ENCODE results near the gene CD82. TPM values are rescaled to one million over a fixed set of nuclear protein-coding genes. Genes with fewer than 3 reads are reported as not detected.

The CD82 gene
- total and polyA plus RNA-seq, 2 of the 8 experiments (the other 6 are each of a cell fraction or from before 2014, with no cell fraction given), result 7.9 to 10.3 TPM

DNA sequence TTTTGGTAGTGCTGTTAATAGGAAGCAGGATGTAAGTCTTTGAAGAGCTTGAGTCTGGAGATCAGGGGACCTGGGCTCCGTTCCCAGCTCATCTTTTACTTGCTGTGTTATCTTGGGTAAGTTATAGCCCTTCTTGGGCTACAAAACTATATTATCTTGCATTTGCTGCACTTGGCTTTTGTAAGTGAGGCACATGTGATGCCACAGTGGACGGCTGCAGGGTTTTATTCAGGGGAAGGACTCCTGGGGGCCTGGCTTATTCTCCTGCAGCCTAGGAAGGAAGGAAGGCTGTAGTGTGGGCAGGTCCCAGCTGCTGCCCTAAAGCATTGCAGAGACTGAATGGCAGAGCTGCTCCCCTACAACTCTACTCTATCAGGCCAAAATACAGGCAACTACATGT, 6.4 kb downstream of the CD82 start:
- POLR2A ChIA-PET (ENCODE audit: partially characterized antibody), result interaction anchor here (1.5 kb wide), 1 partner anchor 14 kb away, joined by 3 read pairs; no protein-coding TSS in a partner anchor
- Histone ChIP-seq H3K9ac (replicated peaks in 1 of 4; ENCODE audit: extremely low read depth in 1 of 4, low read depth in 3 of 4, low read length in 3 of 4) (no peak overlapping the region), H2BK120ac (replicated peaks; ENCODE audit: low read depth, low read length) (no peak overlapping the region), H3K79me1 (ENCODE audit: low read depth, low read length) (no peaks in the 10 kb centered on the region), H2AFZ (ENCODE audit: low read length) (no peak overlapping the region), H3K4me2 (ENCODE audit: insufficient read depth in 1 of 2, low read depth in 2 of 2, low read length in 2 of 2) (no peak overlapping the region), H3K36me3 (ENCODE audit: control insufficient read depth in 2 of 4, insufficient read depth in 4 of 4, low read length in 3 of 4) (no peaks in the 10 kb centered on the region), H3K56ac (replicated peaks; ENCODE audit: insufficient read length, low read depth, low read length) (no peak overlapping the region), H3K4ac (replicated peaks; ENCODE audit: insufficient read length, low read depth, low read length) (no peak overlapping the region), H4K5ac (ENCODE audit: insufficient read length, low read depth, low read length) (no peak overlapping the region), H3K27me3 (replicated peaks in 1 of 4; ENCODE audit: control insufficient read depth in 3 of 4, extremely low read depth in 1 of 4, insufficient read depth in 3 of 4, low read length in 3 of 4) (peaks cover 0 to 1% (median 0%) of the 10 kb centered on the region in 4 experiments; a peak in 2 of 7 replicates), H3K18ac (ENCODE audit: extremely low read depth, low read length) (no peak overlapping the region), H2BK12ac (ENCODE audit: low read depth, low read length) (no peak overlapping the region), H3K23me2 (ENCODE audit: low read depth, low read length) (no peaks in the 10 kb centered on the region), H3K9me3 (ENCODE audit: insufficient read depth in 2 of 2, low read depth in 1 of 2, low read length in 1 of 2) (no peaks in the 10 kb centered on the region), H3K79me2 (ENCODE audit: control insufficient read depth in 1 of 2, insufficient read depth in 2 of 2, low read length in 2 of 2) (no peaks in the 10 kb centered on the region), H4K8ac (ENCODE audit: extremely low read depth, insufficient read depth, low read length) (no peak overlapping the region), H2BK15ac (ENCODE audit: low read length) (no peak overlapping the region), H3K4me1 (replicated peaks in 1 of 4; ENCODE audit: control insufficient read depth in 3 of 4, insufficient read depth in 4 of 4, low read length in 3 of 4) (peaks cover 0 to 2% (median under 1%) of the 10 kb centered on the region in 4 experiments; a peak in 3 of 7 replicates), H2AK5ac (ENCODE audit: low read depth, low read length) (no peak overlapping the region), H3K27ac (ENCODE audit: low read depth, low read length) (no peak overlapping the region), H2BK5ac (ENCODE audit: low read depth, low read length) (no peak overlapping the region), H4K91ac (replicated peaks; ENCODE audit: insufficient read length, low read length) (no peak overlapping the region), H3K14ac (ENCODE audit: insufficient read length) (no peak overlapping the region), H3K4me3 (ENCODE audit: extremely low read depth in 1 of 4, insufficient read depth in 2 of 4, low read depth in 3 of 4, low read length in 4 of 4) (no peak overlapping the region), H3K23ac (ENCODE audit: insufficient read length) (no peak overlapping the region), H2BK20ac (ENCODE audit: low read length) (no peak overlapping the region), H4K20me1 (replicated peaks in 1 of 2; ENCODE audit: control insufficient read depth in 1 of 2, insufficient read depth in 2 of 2, low read length in 2 of 2) (no peaks in the 10 kb centered on the region)
- TF ChIP-seq CTBP2 (IDR thresholded peaks at IDR 0.05; ENCODE audit: borderline replicate concordance, insufficient read depth, insufficient read length, low read length) (no peak), EGR1 (IDR thresholded peaks at IDR 0.05; ENCODE audit: borderline replicate concordance, low read depth, low read length) (no peak), SIRT6 (IDR thresholded peaks at IDR 0.05; ENCODE audit: low read length) (no peak)
- WGBS, 2 experiments (ENCODE audit: extremely low coverage in 1 of 2, insufficient coverage in 1 of 2, insufficient read length in 1 of 2, insufficient replicate concordance in 2 of 2, low coverage in 1 of 2, low lambda C conversion rate in 2 of 2, missing lambda C conversion rate in 1 of 2), result 76% methylated on average over 2 of the region's 2 CpGs; no CpG with 5 or more reads in 1 of the 2 experiments
- CTCF ChIA-PET (ENCODE audit: partially characterized antibody), result interaction anchor here (0.8 to 2.9 kb wide), 8 partner anchors 11 to 53 kb away, joined by 3 to 9 read pairs (median 4); no protein-coding TSS in a partner anchor
- FAIRE-seq (no peak), DNase-seq (ENCODE audit: low read depth in 1 of 2, low spot score in 2 of 2) (no peak)
